Activated CD4-positive, alpha-beta T cell treated with anti-CD3 and anti-CD28 coated beads for 48 hours (primary cell): ENCODE results near the gene CX3CL1.
"Not testable (repeated sequence)": the region's sequence is repeated elsewhere in the genome, so short reads cannot be mapped to it uniquely, and the experiment has no call there.

Experiments
- DNase-seq: peaks from one replicate; pipeline ENCODE4 v3.0.0-alpha.2; 2020

CX3CL1 gene

DNA sequence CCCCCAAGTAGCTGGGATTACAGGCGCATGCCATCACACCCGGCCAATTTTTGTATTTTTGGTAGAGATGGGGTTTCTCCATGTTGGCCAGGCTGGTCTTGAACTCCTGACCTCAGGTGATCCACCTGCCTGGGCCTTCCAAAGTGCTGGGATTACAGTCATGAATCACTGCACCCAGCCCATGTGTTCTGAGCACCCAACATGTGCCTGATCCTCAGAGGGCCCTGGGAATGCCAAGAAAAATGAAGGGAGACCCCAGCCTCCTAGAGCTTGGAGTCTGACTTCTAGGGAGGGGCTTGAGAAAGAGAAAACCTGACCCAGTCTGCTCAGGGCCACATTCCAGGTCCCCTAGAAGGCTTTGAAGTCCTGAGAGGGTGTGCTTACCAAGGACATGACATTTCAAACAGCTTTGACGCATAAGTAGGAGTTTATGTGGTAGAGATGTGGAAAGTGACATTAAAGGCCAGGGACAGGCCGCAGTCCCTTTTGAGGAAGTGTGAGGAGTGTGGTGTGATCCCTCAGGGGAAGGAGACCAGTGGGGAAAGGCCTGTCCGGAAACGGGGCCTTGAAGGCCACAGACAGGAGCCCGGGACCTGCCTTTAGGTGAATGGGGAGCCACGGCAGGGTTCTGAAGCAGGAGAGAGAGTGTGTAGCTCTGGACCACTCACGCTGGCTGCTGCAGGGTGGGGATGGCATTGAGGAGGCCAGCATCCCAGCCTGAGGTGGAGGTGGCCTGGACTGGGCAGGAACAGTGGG is 14.8 kb upstream of the CX3CL1 start:
- DNase-seq, result no peak

DNA sequence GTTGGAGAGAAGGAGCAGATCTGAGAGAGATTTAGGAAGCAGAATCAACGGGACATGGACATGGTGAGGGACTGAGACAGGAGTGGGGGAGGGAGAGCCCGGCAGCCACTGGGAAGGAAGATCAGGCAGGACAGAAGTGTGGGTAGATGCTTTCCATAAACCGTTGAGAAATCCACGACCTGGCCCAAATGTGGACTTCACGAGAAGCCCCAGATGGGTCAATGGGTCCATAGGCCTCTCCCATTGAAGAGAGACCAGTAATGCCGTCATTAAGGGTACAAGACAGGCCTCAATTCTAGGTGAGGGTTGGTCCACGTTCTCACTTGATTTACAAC is 14.2 kb upstream of the CX3CL1 start:
- DNase-seq, result no peak

DNA sequence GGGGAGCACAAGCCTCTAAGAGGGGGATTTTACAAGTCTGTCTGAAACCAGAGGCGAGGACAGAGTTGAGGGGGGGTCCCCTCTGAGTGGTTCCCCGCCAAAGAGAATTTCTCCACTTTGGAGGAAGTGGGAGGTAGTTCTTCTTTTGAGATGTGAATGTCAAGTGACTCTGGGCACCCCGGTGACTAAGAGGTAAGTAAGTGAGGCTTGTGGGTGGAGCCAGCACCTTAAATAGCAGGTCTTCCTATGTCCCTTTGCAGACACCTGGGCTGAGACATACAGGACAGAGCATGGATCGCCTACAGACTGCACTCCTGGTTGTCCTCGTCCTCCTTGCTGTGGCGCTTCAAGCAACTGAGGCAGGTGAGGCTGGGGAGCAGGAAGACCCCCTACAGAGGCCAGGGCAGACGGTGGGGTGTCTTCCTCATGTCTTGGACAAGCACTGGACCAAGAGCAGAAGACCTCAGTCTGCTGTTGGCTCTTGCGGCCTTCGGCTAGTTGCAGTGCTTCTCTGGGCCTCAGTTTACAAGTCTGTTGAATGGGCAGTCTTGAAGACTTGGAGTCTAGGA is 13.7 kb upstream of the CX3CL1 start, which contains the start of gene CCL22:
Gene CCL22 (plus strand): TSS at position 257 of the 569 bp plus-strand sequence. CDS start 34 bp downstream, at position 291.
- DNase-seq, result peak; percentile 47

DNA sequence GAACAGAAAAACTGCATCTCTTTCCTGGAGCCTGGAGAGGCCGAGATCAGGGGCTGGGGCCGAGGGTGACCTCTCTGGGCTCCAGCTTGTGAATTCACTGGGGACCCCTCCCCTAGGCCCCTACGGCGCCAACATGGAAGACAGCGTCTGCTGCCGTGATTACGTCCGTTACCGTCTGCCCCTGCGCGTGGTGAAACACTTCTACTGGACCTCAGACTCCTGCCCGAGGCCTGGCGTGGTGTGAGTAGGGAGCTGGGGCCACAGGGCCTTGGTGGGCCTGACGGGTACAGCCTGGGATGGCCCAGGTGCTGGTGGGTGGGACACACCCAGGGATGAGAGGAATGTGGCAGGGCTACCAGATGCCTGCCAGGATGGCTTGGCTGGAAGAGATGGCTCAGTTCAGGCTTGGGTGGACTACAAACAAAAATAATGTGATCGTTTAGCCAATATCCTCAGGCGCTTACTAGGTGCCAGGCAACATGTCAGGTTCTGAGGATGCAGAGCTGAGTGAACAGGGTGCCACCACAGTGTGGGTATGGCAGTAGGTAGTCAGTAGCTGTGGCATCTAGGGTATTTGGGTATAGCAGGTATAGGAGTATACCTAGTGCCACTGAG is 11.9 kb upstream of the CX3CL1 start:
- no peak for DNase-seq

DNA sequence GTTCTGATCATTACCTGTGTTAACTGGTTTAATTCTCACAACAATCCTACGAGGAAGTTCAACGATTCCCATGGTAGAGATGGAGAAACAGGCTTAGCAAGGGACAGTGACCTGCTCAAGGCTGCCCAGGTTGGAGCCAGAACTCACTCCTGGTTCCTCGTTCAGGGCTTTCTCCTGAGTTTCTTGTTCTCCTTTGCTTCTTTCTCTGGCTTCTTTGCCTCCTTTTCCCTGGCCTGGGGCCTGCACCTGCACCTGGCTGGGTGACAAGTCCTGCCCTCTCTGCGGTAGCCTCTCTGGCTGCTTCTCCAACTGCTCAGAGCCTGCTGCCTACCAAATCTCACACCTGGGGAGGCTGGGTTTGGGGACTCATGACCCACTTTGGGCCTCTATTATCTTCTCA is 10.9 kb upstream of the CX3CL1 start:
- DNase-seq, result no peak

DNA sequence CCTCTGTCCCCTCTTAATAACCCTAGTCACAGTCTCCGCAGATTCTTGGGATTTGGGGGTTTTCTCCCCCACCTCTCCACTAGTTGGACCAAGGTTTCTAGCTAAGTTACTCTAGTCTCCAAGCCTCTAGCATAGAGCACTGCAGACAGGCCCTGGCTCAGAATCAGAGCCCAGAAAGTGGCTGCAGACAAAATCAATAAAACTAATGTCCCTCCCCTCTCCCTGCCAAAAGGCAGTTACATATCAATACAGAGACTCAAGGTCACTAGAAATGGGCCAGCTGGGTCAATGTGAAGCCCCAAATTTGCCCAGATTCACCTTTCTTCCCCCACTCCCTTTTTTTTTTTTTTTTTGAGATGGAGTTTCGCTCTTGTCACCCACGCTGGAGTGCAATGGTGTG is 8.1 kb upstream of the CX3CL1 start:
- no peak for DNase-seq

DNA sequence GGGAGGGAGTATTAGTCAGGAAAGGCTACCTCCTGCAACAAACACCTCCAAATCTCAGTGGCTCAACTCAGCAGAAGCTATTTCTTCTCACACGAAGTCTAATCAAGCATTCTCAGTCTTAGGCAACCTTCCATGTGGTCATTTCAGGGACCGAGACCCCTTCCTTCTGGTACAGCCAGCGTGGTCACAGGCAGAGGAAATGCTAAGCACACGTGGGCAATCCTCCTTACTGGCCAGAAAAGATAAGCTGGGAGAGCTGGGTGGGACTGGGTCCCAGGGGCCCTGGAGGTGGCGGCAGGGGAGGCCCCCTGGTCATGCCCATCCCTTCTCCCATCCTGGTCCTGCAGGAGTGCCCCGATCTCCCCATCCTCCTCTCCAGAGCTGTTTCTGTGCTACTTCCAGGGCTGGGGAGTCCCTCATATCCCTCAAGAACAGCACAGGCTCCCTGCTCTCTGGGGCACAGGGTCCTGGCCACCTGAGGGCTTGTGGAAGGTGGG is 5.7 kb upstream of the CX3CL1 start:
- no peak for DNase-seq

DNA sequence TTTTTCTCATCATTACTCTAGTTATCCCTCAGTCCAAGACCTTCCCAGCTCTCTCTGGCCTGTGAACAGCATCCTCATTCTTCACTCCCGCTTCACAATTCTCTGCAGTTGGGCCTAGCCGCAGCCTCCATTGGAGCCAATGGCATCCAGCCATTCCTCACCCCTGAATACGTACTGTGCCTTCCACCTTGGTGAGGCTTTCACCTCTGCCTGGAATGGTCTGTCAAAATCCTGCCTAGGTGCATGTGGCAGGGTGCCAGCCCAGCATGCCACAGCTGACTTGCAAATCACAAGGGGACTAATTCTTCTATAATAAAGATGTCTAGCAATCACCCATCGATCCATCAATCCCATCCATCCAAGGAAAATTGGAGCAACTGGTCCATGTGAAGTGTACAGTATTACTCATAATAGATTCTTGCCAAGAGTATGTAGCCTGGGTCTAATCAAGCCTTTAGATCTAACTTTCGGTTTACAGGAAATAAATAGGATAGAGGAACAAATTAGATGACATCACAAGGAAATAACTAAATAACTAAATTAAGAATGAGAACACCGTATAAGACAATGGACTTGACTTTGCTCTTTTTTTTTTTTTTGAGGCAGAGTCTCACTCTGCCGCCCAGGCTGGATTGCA is 5.1 kb upstream of the CX3CL1 start:
- DNase-seq, result no peak

DNA sequence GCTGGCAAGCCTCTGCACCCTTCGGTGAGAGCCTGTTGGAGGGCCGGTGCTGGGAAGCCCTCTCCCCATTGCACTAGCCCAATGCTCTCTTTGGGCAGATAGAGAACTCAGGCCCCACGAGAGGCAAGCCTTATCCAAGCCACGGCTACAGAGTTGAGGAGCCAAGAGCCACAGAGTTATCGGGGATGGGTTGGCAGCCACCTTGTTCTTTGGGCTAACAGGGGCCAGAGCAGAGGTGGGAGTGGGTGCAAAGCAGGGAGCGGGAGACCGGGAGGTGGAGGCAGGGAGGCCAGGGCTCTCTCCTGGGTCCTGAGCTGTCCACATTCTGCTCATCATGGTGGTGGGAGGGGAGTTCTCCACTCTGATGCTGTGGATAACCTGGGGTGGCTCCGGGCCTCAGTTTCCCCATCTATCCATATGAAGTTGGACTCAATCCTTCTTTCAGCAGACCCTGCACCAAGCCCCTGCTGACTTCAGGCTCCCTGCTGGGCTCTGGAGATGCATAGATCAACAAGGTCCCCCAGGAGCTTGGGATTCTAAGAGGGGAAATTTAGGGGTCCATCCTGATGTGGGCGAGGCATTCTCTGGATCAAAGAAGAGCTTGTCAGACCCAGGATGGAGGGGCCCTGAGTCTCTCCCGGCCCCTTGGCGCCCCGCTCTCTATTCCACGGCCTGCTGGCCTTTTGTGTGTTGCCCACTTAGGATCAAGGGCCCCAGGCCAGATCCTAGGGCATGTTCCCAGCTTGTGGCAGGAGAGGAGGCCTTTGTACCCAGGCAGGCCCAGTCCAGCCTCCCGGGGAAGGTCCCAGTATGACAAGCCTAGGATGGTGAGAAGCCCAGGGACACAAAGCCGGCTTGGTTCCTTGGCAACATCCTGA is 557 bp upstream of the CX3CL1 start:
- no peak for DNase-seq

DNA sequence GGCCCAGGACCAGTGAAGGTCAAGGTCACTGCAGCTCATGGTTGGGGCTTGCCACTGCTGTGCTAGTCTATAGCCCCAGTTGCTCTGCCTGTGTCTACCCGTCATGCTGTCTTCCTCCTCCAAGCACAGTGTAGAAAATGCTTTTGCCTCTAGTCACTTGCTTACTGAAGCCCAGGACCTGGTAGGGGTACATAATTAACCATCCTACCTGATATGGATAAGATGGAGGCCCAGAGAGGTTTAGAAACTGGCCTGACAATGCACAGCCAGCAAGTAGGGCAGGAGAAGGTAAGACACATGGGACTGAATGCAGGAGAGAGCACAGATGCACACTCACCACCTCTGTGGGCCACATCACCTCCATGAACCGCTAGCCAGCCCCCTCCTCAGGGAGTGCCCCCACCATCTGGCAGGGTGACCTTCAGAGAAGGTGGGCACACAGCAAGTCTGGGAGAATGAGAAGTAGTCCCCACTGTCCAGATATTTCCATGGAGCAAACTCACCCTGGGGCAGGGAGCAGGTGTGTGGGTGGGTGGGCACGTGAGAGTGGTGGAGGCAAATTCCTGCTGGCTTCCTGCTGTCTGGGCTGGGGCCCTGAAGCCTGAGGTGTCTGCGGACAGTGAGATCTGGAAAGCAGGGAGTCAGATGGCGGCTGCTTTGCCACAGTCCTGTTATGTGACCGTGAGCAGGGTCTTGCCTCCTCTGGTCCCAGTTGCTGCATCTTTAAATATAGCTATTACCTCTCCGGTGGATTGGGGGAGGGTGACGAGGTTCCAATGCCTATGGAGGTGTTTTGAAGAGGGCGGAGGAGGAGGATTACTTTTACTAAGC is 1.0 kb downstream of the CX3CL1 start:
- DNase-seq, result no peak

DNA sequence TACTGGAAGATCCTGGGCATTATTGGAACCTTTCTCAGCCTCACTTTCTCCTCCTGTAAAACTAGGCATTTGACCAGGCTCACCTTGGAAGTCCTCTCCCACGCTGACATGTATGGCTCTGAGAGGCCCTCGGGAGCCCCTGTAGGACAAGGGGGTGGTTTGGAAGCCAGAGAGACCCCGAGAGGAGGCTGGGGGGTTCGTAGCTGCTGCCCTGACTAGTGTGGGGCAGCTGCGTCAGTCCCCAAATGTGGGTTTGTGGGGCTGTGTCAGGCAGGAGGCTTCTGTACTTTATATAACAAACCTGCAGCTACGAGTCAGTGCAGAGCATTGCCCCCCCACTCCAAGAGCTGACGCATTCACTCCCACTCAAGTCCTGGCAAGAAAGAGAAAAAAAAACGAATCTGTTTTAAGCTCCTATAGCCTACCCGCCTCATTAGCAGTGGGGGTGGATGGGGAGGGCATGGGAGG is 1.8 kb downstream of the CX3CL1 start:
- DNase-seq, result peak; percentile 26

DNA sequence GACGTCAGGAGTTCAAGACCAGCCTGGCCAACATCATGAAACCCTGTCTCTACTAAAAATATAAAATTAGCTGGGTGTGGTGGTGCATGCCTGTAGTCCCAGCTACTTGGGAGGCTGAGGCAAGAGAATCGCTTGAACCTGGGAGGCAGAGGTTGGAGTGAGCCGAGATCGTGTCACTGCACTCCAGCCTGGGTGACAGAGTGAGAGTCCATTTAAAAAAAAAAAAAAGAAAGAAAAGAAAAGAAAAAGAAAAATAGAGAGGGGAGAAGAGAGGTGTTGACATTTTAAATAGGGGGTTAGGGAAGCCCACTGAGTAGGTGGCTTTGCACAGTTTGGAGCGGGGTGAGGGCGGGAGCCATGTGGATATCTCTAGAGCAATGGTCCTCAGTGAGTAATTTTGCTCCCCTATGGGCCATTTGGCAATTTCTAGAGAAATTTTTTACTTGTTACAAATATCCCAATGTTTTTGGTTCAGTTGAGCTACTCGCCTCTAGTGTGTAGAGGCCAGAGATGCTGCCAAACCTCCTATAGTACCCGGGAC is 2.7 kb downstream of the CX3CL1 start:
- not testable (repeated sequence) for DNase-seq

DNA sequence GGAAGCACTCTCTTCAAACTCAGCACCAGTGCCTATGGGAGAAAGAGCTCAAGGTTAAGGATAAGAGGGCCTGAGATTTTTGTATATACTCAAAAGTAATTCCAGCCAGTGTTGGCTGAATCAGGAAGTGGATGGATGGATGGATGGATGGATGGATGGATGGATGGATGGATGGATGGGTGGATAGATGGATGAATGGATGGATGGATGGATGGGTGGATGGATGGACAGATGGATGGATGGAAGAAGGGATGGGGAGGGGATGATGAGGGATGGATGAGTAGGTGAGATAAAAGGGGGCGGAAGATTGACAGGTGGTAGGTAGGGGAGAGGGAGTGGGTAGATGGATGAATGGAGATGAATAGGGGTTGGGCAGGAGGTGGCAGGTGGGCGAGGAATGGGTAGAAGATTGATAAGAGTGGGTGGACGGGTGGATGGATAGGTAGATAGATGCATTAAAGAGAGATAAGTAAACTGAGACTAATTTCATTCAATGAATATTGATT is 4.1 kb downstream of the CX3CL1 start:
- DNase-seq, result no peak

DNA sequence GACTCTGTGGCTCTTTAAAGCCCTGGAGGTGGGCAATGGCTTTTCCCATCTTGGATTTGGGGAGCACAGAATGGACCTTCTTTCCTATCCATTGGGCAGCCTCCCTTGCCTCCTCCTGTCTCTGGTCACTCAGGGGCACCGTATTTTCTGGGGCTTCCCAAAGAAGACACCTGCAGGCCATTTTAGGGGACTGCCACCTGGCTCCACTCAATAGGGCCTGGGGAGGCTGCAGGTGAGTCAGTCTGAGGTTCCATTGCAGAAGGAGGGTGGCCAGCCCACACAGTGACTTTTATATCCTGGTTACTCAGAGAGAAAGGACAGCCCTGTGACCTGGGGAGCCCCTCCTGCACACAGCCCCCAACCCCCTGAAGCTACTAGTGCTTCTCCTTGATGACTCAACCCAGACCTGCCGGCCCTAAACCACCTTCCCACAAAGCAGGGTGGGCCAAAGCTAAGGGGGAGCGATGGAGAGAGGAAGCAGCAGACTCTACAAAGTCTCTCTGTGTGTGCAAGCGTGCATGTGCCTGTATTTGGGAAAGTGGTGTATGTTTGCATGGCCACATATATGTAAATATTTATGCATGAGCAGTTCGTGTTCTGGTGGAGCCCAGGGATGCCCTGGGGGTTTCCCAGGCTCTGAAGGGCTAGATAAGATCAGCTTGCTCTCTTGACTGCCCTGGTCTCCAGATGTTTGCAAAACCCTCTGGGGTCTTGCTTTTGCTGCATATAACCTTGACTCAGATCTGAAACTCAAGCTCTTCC is 5.0 kb downstream of the CX3CL1 start:
- DNase-seq, result peak; percentile 66

DNA sequence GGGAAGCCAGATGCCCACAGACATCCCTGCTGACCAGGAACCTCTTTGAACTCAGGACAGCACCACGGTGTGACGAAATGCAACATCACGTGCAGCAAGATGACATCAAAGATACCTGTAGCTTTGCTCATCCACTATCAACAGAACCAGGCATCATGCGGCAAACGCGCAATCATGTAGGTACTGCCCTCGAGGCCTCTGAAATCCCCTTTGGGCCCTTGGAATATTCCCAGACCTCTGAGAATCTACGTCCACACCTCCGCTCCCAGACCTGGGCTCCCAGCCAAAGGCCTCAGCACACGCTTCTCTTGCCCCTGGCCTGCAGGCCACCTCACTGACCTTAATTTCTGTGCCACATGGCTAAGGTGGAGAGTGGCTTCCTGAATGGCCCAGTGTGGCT is 7.3 kb downstream of the CX3CL1 start:
- no peak for DNase-seq

DNA sequence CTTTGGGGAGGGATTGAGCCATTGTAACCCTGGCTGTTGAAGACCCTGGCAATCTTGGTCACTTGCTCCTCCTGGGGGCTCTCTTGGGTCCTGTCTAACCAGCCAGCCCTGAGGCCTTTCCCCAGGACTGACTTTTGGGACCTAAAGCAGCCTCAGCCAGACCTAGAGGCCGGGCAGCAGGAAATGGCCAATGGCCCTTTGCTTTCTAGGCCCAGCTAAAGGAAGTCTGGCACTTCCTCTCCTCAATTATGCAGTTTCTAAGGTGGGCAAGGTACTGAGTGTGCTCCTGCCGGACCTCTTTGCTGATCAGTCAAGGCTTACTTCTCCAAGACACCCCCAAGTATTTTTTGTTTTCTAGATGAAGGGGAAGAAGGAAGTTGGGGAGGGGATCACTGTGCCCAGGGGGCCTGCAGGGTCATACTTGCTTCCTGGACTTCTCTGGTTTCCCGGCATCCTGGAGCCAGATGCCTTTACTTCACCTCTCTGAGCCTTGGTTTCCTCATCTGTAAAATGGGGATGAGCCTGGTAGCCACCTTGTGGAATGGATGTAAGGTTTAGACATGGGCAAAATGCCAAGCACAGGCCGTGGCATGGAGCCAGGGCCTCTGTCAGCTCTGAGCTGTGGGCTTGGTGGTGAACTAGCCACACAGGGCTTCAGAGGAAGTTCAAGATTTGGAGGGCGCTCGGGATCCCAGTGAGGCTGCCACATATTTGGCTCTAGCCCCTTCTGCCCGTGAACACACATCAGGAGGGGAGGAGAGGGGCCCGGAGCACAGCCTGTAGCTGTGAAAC is 8.6 kb downstream of the CX3CL1 start:
- DNase-seq, result no peak

DNA sequence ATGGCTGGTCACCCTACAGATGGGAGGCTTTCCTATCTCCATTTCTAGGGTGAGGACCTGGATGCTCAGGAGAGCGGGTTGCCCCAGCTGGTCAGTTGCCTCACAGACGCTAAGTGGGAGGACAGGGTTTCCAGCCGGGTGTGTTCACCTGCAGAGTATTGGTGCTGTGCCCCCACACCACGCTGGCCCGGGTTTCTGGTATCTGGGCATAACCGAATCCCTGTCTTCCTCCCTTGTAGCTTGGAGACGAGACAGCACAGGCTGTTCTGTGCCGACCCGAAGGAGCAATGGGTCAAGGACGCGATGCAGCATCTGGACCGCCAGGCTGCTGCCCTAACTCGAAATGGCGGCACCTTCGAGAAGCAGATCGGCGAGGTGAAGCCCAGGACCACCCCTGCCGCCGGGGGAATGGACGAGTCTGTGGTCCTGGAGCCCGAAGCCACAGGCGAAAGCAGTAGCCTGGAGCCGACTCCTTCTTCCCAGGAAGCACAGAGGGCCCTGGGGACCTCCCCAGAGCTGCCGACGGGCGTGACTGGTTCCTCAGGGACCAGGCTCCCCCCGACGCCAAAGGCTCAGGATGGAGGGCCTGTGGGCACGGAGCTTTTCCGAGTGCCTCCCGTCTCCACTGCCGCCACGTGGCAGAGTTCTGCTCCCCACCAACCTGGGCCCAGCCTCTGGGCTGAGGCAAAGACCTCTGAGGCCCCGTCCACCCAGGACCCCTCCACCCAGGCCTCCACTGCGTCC is 9.7 kb downstream of the CX3CL1 start:
- DNase-seq, result no peak

DNA sequence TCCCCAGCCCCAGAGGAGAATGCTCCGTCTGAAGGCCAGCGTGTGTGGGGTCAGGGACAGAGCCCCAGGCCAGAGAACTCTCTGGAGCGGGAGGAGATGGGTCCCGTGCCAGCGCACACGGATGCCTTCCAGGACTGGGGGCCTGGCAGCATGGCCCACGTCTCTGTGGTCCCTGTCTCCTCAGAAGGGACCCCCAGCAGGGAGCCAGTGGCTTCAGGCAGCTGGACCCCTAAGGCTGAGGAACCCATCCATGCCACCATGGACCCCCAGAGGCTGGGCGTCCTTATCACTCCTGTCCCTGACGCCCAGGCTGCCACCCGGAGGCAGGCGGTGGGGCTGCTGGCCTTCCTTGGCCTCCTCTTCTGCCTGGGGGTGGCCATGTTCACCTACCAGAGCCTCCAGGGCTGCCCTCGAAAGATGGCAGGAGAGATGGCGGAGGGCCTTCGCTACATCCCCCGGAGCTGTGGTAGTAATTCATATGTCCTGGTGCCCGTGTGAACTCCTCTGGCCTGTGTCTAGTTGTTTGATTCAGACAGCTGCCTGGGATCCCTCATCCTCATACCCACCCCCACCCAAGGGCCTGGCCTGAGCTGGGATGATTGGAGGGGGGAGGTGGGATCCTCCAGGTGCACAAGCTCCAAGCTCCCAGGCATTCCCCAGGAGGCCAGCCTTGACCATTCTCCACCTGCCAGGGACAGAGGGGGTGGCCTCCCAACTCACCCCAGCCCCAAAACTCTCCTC is 10.4 kb downstream of the CX3CL1 start:
- DNase-seq, result no peak
